Spleen (tissue), 7 donors: ENCODE measurements around the gene AFAP1L2.
A peak's percentile ranks its signal among the peaks of the same experiment; 100 is the strongest.

Experiments
- CTCF ChIP-seq, 11 experiments: fragments of 200-600 bp in 7 of 11; fragments of 450-650 bp in 4 of 11; sonication (generic) in 4 of 11; IDR thresholded peaks in 8 of 11; conservative IDR thresholded peaks in 3 of 11; 1 replicate in 7 of 11; 2 replicates in 4 of 11; pipeline versions ENCODE4 v1.4.0 to v1.8.0; 2016 to 2021; ENCODE audit warnings: antibody characterized with exemption in 11 of 11, inconsistent platforms in 4 of 11, mild to moderate bottlenecking in 1 of 11
- POLR2A ChIP-seq, 3 donors: fragments of 450-650 bp; IDR thresholded peaks; one replicate each; pipeline ENCODE4 v1.5.1; 2017; ENCODE audit warnings: antibody characterized with exemption in 3 of 3, mild to moderate bottlenecking in 1 of 3
- POLR2AphosphoS5 ChIP-seq, 3 donors: sonication (generic); formaldehyde crosslinking; IDR thresholded peaks; one replicate each; pipeline ENCODE4 v1.5.1; 2017; ENCODE audit warnings: antibody characterized with exemption in 3 of 3
- donor health status: DM: no; HTN: no; CAD: no; lungs with moderate emphysema.
- donor health status: DM: no; HTN: no; CAD: no.
- donor health status: DM: no; HTN: no; CAD: no.

- TF ChIP-seq POLR2AphosphoS5 (IDR thresholded peaks at IDR 0.05) (peak in 1 of 3 donors; percentile 48), CTCF (IDR thresholded peaks at IDR 0.05 in 8 of 11, conservative IDR thresholded peaks at IDR 0.05 in 3 of 11) (no peak), POLR2A (IDR thresholded peaks at IDR 0.05) (no peak)
These were observed 126.0 kb downstream of the AFAP1L2 start for GRCh38 chr10:114278140-114278883.
